HG03575 (cell line): ENCODE results near the gene SMCO4.

Experiments used
- ATAC-seq: cut with Tn5 transposase; IDR thresholded peaks from one replicate; pipeline ENCODE4 v1.9.1; 2021; ENCODE audit not compliant: unreplicated experiment, insufficient number of reproducible peaks, low FRiP score; ENCODE audit errors: extremely low read depth

Gene SMCO4

GRCh38 chr11:93513772-93514171 lies 29.4 kb downstream of the SMCO4 start:
- no peak for ATAC-seq

- peak; percentile 44 for ATAC-seq
These were observed 30.1 kb downstream of the SMCO4 start for GRCh38 chr11:93512949-93513667.

GRCh38 chr11:93512073-93512475 lies 31.1 kb downstream of the SMCO4 start:
- ATAC-seq = peak; percentile 87

- no peak for ATAC-seq
These were observed 32.9 kb downstream of the SMCO4 start for GRCh38 chr11:93510196-93510873.

GRCh38 chr11:93507517-93507916 lies 35.7 kb downstream of the SMCO4 start:
- no peak for ATAC-seq

GRCh38 chr11:93505703-93506102 lies 37.5 kb downstream of the SMCO4 start:
- no peak for ATAC-seq

- no peak for ATAC-seq
These were observed 38.8 kb downstream of the SMCO4 start for GRCh38 chr11:93504110-93505095.

- ATAC-seq = no peak
These were observed 41.3 kb downstream of the SMCO4 start for GRCh38 chr11:93501856-93502255.

GRCh38 chr11:93500759-93501158 lies 42.4 kb downstream of the SMCO4 start:
- ATAC-seq = no peak

GRCh38 chr11:93498641-93499040 lies 44.5 kb downstream of the SMCO4 start:
- ATAC-seq = no peak

- ATAC-seq = no peak
These were observed 45.0 kb downstream of the SMCO4 start for GRCh38 chr11:93498161-93498560.

GRCh38 chr11:93497596-93497995 lies 45.6 kb downstream of the SMCO4 start:
- ATAC-seq = no peak

- no peak for ATAC-seq
These were observed 48.8 kb downstream of the SMCO4 start for GRCh38 chr11:93494357-93494756.

GRCh38 chr11:93493252-93493897 lies 49.8 kb downstream of the SMCO4 start:
- no peak for ATAC-seq

- ATAC-seq = no peak
These were observed 50.5 kb downstream of the SMCO4 start for GRCh38 chr11:93492464-93493251.

GRCh38 chr11:93491973-93492372 lies 51.2 kb downstream of the SMCO4 start:
- no peak for ATAC-seq

GRCh38 chr11:93490996-93491618 lies 52.1 kb downstream of the SMCO4 start:
- no peak for ATAC-seq

- ATAC-seq = no peak
These were observed 53.4 kb downstream of the SMCO4 start for GRCh38 chr11:93489841-93490240.
